ENCODE results near the gene ATP8B4. TPM values are rescaled to one million over a fixed set of nuclear protein-coding genes. Genes with fewer than 3 reads are reported as not detected.

The ATP8B4 gene
- total RNA-seq, 1 experiment from 2014 or later: 4.2 TPM

- no peak for DNase-seq (ENCODE audit: extremely low read depth, low read depth)
These were observed 218.2 kb downstream of the ATP8B4 start for GRCh38 chr15:49900903-49901235.

GRCh38 chr15:49900006-49900902 lies 218.8 kb downstream of the ATP8B4 start:
- DNase-seq (ENCODE audit: extremely low read depth, low read depth): no peak

GRCh38 chr15:49898575-49899283 lies 220.3 kb downstream of the ATP8B4 start:
- DNase-seq (ENCODE audit: extremely low read depth, low read depth): no peak

- no peak for DNase-seq (ENCODE audit: extremely low read depth, low read depth)
These were observed 220.9 kb downstream of the ATP8B4 start for GRCh38 chr15:49898097-49898496.

- no peak for DNase-seq (ENCODE audit: extremely low read depth, low read depth)
These were observed 223.4 kb downstream of the ATP8B4 start for GRCh38 chr15:49895347-49896223.

GRCh38 chr15:49890689-49891088 lies 228.3 kb downstream of the ATP8B4 start:
- DNase-seq (ENCODE audit: extremely low read depth, low read depth): no peak

- no peak for DNase-seq (ENCODE audit: extremely low read depth, low read depth)
These were observed 229.5 kb downstream of the ATP8B4 start for GRCh38 chr15:49889536-49889935.

GRCh38 chr15:49888734-49889133 lies 230.3 kb downstream of the ATP8B4 start:
- no peak for DNase-seq (ENCODE audit: extremely low read depth, low read depth)

- no peak for DNase-seq (ENCODE audit: extremely low read depth, low read depth)
These were observed 230.7 kb downstream of the ATP8B4 start for GRCh38 chr15:49888323-49888693.

- no peak for DNase-seq (ENCODE audit: extremely low read depth, low read depth)
These were observed 231.2 kb downstream of the ATP8B4 start for GRCh38 chr15:49887659-49888322.

GRCh38 chr15:49883121-49883520 lies 235.9 kb downstream of the ATP8B4 start:
- no peak for DNase-seq (ENCODE audit: extremely low read depth, low read depth)

- DNase-seq (ENCODE audit: extremely low read depth, low read depth): no peak
These were observed 237.2 kb downstream of the ATP8B4 start for GRCh38 chr15:49881866-49882265.

GRCh38 chr15:49881433-49881832 lies 237.6 kb downstream of the ATP8B4 start:
- DNase-seq (ENCODE audit: extremely low read depth, low read depth): no peak

- DNase-seq (ENCODE audit: extremely low read depth, low read depth): no peak
These were observed 241.0 kb downstream of the ATP8B4 start for GRCh38 chr15:49877873-49878521.

GRCh38 chr15:49877117-49877872 lies 241.7 kb downstream of the ATP8B4 start:
- DNase-seq (ENCODE audit: extremely low read depth, low read depth): no peak

GRCh38 chr15:49876401-49877038 lies 242.5 kb downstream of the ATP8B4 start:
- no peak for DNase-seq (ENCODE audit: extremely low read depth, low read depth)

GRCh38 chr15:49875392-49875791 lies 243.6 kb downstream of the ATP8B4 start:
- no peak for DNase-seq (ENCODE audit: extremely low read depth, low read depth)

- DNase-seq (ENCODE audit: extremely low read depth, low read depth): no peak
These were observed 248.6 kb downstream of the ATP8B4 start for GRCh38 chr15:49870472-49870871.

- DNase-seq (ENCODE audit: extremely low read depth, low read depth): no peak
These were observed 250.7 kb downstream of the ATP8B4 start for GRCh38 chr15:49868348-49868747.
